Non-pigmented ciliary epithelial cell (primary cell): ENCODE data around the gene EFCC1.

Source experiments
- DNase-seq: peaks from one replicate; pipeline ENCODE4 v3.0.0-alpha.2; 2010; ENCODE audit warnings: low read depth

The EFCC1 gene

GRCh38 chr3:129033151-129033550, 32.0 kb downstream of the EFCC1 start:
- no peak for DNase-seq

DNA sequence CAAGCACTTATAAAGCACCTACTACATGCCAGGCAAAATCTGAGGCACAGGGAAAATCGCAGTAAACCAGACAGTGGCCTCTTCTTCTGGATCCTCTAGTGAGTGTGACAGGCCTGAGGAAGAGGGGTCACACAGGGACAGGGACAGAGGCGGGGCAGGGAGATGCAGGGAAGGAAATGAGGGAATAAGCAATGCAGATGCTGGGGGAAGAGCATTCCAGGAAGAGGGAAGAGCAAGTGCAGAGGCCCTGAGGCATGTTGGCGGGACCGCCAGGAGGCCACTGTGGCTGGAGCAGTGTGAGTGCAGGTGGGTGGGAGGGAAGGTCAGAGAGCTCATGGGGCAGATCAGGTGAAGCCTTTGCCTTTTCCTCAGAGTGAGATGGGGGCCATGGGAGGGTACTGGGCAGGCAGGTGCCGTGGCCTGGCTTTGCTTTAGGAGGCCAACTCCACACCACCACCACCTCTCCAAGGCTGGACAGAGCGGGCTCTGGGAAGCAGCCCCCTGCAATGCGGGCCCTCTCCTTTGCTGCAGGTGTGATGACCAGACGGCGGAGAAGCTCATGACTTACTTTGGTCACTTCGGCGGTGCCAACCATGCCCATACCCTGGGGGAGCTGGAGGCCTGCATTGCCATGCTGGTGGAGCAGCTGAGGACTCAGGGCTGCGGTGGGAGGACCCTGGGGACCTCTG, 32.7 kb downstream of the EFCC1 start:
- no peak for DNase-seq

DNA sequence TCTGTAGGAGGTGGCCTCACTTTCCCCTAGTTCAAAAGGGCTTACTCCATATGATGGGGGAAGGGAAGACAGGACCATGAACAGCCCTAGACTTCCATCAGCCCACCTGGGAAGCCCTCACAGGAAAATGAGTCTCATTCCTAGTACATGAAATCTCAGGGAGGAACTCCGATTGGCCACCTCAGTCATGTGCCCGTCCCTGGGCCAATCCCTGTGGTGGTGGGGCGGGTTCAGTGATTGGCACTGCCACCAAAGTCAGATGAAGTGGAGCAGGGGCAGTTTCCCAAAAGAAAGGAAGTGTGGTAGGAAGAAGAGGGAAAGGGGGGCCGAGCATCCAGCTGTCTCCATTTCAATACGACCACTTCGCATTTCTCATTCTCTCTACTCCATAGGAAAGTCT, 33.5 kb downstream of the EFCC1 start:
- no peak for DNase-seq

GRCh38 chr3:129035360-129036221, 34.5 kb downstream of the EFCC1 start:
- DNase-seq, result no peak

DNA sequence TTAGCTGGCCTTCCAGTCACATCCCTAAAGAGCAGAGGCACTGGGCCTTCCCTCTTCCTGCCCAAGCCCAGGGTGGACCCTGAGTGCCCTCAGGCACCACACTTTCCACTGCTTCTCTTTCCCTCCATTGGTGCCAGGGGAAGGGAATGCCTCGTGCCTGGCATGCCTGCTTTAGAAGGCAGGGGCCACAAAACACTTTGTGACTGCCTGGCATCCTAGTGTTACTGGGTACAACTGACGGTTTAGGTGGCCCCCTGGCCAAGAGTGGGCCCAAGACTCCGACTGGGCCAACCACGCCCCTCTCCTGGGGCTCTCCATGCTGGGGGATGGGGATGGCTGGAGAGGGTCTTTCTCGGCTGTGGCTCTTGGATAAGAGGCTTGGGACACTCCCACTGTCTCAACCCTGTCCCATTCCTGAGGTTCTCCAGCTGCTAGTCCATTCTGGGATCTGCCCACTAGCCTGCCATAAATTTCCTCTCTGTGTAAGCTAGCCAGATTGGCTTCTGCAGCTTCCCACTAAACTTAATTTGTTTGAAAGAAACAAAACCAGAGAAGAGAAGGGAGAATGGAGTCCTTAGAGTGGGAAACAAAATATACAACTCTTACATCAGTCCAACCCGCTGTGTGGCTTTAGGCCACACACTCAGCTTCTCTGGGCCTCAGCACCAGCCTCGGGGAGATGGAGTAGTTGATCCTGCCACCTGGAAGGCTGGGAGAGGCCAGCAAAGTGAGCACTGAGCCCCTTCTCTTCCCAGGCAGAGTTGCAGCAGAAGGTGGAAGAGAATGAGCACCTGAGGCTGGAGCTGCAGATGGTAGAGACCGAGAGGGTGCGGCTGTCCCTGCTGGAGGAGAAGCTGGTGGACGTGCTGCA, 35.4 kb downstream of the EFCC1 start:
- DNase-seq, result no peak

DNA sequence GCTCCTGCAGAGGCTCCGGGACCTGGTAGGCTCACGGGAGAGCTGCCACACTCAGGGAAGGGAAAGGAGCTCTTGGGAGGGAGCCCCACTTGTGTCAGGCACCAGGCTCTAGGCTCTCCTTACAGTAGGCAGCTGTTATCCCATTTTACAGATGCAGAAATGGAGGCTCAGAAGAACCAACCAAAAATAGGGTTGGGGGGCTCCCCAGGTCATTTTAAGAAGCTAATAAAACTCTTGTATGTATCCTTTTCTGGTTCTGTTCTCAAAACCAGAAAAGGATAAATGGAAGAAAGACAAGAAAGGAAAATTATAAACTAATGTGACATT, 36.0 kb downstream of the EFCC1 start:
- no peak for DNase-seq

DNA sequence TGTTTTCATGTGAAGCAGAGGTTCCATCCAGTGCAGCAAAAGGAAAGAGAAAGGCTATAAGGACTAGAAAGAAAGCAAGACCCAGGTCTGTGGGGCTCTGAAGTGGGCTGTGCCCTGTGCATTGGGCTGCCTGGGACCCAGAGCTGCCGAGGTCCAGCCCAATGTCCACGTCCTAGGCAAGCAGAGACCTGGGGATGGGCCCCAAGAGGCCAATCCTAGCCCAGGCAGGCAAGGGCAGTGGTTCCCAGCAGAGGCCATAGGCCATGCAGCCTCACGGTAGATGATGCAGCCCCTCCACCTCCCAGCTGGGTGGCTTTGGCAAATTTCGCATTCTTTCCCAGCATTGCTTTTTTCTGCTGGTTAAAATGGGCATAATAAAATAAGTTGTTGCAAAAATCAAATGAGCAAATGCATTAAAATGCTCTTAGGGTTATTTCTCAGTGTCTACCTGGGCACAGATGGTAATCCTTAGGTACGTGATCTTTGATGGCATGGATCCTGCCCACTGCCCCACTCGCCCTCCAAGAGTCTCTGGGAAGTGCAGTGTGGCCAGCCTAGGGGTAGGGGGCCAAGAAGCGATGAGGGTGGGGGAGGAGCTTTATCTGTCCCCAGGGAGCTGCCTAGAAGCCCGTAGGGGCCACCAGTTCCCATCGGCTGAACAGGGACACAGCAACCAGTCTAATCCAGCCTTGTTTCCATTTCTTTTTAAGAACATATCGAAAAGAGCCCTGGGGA, 37.2 kb downstream of the EFCC1 start:
- no peak for DNase-seq

DNA sequence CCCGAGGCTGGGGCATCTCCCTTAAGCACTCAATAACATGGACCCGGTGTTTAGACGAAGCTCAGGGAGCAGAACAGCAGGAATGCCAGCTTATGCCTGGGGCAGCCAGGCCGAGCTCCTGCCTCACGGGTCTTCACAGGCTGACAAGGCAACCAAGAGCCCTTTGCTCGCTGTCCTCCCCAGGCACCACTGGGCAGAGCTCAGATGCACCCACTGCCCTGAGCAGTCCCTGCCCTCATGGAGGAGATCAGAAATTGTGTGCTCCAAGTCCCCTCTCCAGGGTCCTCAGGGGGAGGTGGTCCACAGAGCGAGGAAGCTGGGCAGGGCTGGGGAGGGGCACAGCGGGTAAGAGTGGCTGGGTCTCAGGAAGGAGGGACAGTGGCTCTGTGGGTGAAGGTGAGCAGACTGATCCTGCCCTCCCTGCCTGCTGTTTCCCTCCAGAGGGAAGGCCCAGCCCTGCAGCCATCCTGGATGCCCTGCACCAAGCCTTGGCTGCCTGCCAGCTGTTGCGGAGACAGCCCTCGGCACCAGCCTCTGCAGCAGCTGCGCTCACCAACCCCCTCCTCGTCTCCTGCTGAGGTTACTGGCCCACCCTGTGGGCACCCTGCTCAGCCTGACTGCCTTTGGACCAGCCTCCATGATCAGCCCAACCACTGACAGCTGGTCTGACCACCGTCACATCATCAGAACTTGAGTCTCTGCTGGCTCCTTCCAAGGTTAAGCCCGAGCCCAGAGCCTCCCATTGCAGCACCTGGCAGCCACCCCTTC, 38.4 kb downstream of the EFCC1 start:
- DNase-seq, result no peak

DNA sequence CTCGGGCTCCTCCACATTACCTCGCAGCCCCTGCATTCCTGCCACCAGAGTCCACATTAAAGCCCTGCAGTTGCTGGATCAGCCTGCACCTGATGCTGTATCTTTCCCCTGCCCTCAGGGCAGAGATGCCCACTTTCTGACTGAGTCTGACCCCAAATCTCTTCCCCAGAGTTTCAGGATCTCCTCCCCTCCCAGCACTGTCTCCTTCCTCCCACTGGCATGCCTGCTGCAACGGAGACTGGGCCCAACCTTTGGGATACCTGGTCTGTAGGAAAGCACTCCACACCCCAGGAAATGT, 38.9 kb downstream of the EFCC1 start:
- no peak for DNase-seq

DNA sequence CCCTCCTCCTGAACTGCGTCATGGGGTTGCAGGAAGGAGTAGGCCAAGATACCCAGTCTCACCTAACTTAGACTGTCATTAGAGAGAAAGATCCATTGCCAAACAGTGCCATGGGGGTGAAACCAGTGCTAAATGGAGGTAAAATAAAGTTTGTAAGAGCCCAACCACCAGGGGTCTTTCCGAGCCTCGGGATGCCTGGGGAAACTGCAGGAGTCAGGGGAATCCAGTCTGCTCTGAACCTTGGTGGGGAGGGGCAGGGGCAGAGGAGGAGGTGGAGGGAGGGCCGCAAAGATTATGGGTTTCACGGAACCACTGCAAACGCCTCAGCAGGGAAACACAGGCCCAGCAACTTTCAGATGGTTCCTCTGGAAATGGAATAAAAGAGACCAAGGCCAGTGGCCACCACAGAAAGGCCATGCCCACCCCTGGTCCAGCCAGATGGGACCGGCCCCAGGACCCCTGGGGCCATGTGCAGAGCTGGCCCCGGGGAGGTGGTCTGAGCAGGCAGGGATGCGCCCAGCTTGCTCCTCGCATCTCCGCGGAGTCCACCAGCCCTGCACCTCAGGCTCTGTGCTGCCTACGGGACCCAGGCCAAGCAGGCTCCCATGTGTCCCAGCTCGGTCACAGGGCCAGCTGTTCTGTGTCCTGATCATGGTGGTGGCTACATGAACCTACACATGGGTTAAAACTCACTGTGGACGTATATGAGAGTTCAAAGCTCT, 39.6 kb downstream of the EFCC1 start:
- DNase-seq, result no peak

DNA sequence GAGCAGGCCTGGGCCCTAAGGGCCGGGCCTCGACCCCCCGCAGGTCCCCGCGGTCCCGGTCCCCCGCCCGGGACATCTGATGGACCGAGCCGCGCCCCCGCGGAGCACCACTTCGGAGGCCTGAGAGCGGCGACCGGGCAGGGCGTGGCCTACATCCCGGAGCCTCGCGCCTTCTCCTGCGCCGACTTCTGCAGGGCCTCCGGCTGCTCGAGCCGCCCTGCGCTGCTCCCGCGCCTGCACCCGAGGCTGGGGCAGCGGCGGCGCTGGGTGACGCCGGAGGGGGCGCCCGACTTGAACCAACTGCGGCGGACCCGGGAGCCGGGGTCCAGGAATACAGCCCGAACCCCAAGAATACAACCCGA, 44.6 kb downstream of the EFCC1 start:
- DNase-seq, result no peak

- no peak for DNase-seq
These were observed 45.1 kb downstream of the EFCC1 start for GRCh38 chr3:129046037-129046731.

- no peak for DNase-seq
These were observed 45.8 kb downstream of the EFCC1 start for GRCh38 chr3:129046732-129047552.

DNA sequence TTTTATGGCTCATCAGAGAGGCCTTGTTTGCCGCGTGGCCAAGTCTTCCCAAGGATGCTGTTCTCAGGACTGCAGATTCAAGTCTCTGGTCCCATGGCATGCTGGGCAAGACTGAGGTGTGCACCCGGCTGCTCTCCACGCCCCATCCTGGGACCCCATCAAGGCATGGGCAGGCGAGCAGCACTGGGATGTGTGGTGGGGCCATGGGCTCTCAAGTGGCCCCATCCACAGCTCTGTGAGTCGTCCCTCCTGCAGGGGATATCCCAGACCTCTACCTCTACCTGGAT, 46.4 kb downstream of the EFCC1 start:
- DNase-seq, result no peak

- no peak for DNase-seq
These were observed 49.6 kb downstream of the EFCC1 start for GRCh38 chr3:129050556-129051295.

DNA sequence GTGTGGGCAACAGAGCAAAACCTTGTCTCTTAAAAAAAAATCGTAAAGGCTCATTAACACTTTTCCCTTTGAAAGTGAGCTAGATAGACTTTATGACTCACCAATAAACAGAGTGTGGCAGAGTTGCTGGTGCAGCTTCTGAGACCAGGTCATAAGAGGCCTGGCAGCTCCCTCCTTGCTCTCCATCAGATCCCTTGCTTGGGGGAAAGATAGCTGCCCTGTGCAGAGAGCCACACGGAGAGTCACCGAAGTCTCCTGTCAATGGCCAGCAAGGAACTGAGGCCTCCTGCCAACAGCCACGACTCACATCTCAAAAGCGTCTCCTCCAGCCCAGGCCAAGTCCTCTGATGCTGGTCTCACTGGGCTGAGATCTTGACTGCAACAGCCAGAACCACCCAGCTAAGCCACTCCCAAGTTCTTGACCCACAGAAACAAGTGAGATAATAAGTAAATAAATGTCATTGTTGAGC, 50.8 kb downstream of the EFCC1 start:
- DNase-seq, result no peak

GRCh38 chr3:129052675-129053074, 51.6 kb downstream of the EFCC1 start:
- DNase-seq, result no peak

DNA sequence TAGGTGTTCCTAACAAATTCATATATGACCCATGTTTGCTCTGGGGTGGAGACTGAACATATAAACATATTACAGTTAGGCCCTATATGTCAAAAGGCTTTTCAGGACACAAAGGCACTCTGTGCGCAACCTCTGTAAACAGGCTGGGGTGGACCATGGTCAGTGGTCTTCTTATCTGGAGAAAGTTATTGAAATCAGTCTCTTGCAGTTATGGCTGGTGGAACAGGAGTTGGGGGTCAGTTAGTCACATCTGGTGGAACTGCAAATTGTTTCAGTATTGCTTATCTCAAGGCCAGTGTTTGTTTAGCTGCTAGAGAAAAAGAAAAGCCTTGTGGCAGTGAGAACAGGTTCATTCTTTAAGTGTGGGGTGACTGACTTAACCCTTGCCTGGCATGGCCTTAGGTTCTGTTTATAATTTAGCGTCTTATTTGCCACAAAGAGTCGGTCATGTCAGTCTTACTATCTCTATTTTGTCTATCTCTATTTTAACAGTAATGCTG, 53.6 kb downstream of the EFCC1 start:
- DNase-seq, result no peak
